Measurements from ENCODE around the gene TEK. TPM values are rescaled to one million over a fixed set of nuclear protein-coding genes. Genes with fewer than 3 reads are reported as not detected.

TEK gene
- total and polyA plus RNA-seq, 9 of the 15 experiments (the other 6 are each of a cell fraction or from before 2014, with no cell fraction given), result 0.03 to 0.13 (median 0.06) TPM

DNA sequence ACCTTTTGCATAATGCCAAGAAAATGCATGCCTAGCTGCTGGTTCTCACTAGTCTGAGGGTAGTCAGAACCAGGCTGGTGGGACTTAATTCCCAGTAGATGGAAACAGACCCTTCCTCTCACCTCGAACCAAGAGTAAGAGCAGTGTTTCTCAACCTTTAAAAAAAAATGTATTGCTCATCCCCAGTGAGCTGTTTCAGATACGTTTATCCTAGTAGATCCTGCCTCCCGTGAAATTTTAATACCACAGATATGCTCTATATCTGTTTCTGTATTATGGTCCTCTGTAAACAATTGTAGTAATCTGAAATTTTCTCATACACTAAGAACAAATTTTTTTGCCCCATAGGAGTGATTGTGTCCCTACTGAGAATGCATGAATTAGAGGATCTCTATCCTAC, 86.2 kb downstream of the TEK start (continued):
- TF ChIP-seq, protein P1, sequence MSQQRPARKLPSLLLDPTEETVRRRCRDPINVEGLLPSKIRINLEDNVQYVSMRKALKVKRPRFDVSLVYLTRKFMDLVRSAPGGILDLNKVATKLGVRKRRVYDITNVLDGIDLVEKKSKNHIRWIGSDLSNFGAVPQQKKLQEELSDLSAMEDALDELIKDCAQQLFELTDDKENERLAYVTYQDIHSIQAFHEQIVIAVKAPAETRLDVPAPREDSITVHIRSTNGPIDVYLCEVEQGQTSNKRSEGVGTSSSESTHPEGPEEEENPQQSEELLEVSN (IDR thresholded peaks at IDR 0.05; ENCODE audit: borderline replicate concordance in 1 of 2, extremely low read depth in 1 of 2, insufficient read depth in 1 of 2, insufficient read length in 1 of 2, low read depth in 1 of 2, low read length in 1 of 2, poor library complexity in 1 of 2, severe bottlenecking in 1 of 2), result no peak
- TF ChIP-seq MCM5 (IDR thresholded peaks at IDR 0.05; ENCODE audit: low read depth), result no peak
- TF ChIP-seq SREBF2 (CRISPR knock-in tag; IDR thresholded peaks at IDR 0.05), result no peak
- TF ChIP-seq, protein P2, sequence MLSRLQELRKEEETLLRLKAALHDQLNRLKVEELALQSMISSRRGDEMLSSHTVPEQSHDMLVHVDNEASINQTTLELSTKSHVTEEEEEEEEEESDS (CRISPR knock-in tag; IDR thresholded peaks at IDR 0.05), result no peak

DNA sequence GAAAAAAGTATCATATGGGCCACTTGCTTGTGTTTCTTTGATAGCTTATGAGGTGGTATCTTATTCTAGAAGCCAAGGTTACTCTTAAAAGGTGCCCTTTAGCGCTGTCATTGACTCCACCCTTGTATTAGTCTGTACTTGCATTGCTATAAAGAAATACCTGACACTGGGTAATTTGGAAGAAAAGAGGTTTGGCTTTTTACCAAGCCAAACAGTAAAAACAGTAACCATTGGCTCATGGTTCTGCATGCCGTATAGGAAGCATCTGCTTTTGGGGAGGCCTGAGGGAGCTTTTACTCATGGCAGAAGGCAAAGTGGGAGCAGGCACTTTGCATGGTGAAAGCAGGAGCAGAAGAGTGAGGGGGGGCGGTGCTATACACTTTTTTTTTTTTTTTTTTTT, 87.4 kb downstream of the TEK start:
- 0% methylated on average over 1 of the region's 3 CpGs for WGBS (ENCODE audit: insufficient coverage, low coverage, missing lambda C conversion rate)
- Histone ChIP-seq H3K4me3 (no peak overlapping the region), H4K20me1 (replicated peaks; ENCODE audit: control insufficient read depth, insufficient read depth, low read length) (no peaks in the 10 kb centered on the region), H3K27me3 (ENCODE audit: control insufficient read depth in 2 of 2, insufficient read depth in 2 of 2, low read length in 2 of 2) (no peaks in the 10 kb centered on the region), H3K4me2 (ENCODE audit: insufficient read depth, low read length) (no peak overlapping the region), H2AFZ (ENCODE audit: low read depth, low read length) (no peak overlapping the region), H3K36me3 (ENCODE audit: control insufficient read depth, insufficient read depth, low read length) (no peaks in the 10 kb centered on the region), H3K4me1 (replicated peaks in 1 of 2; ENCODE audit: control insufficient read depth in 2 of 2, insufficient read depth in 2 of 2, low read length in 2 of 2) (no peaks in the 10 kb centered on the region), H3K9me1 (ENCODE audit: control insufficient read depth, insufficient read depth, low read length) (no peaks in the 10 kb centered on the region), H3K9ac (ENCODE audit: insufficient read depth in 1 of 2, low read depth in 2 of 2, low read length in 2 of 2) (no peak overlapping the region), H3K9me3 (replicated peaks; ENCODE audit: control insufficient read depth, insufficient read depth, low read depth, low read length) (no peaks in the 10 kb centered on the region), H3K27ac (ENCODE audit: extremely low read depth, low read depth, low read length) (no peak overlapping the region), H3K79me2 (ENCODE audit: control insufficient read depth, insufficient read depth, low read length) (no peaks in the 10 kb centered on the region)
- in situ Hi-C loops (cut with MboI), result no loop called here
- DNase-seq (ENCODE audit: extremely low read depth in 1 of 4, low spot score in 3 of 4) (no peak), FAIRE-seq (no peak), ATAC-seq (no peak)
- ChIA-PET CTCF (ENCODE audit: low intra/inter-chr PET ratio) (no interaction called here), POLR2A (no interaction called here)
- no TSS peak for BruUV-seq (replicated peaks)
- intact Hi-C loops (cut with micrococcal nuclease), result no loop called here
- TF ChIP-seq SMAD1 (IDR thresholded peaks at IDR 0.05; ENCODE audit: low read depth, low read length, partially characterized antibody) (no peak), SMARCA4 (IDR thresholded peaks at IDR 0.05) (no peak), CBX5 (IDR thresholded peaks at IDR 0.05; ENCODE audit: borderline replicate concordance, low read depth) (no peak), ZNF444 (CRISPR knock-in tag; IDR thresholded peaks at IDR 0.05) (no peak), IFI16 (CRISPR knock-in tag; IDR thresholded peaks at IDR 0.05) (no peak), MED1 (CRISPR knock-in tag; IDR thresholded peaks at IDR 0.05; ENCODE audit: borderline replicate concordance) (no peak), ZEB2 (IDR thresholded peaks at IDR 0.05) (no peak), PHB (CRISPR knock-in tag; IDR thresholded peaks at IDR 0.05) (no peak), EHMT2 (IDR thresholded peaks at IDR 0.05) (no peak), ZNF282 (CRISPR knock-in tag; IDR thresholded peaks at IDR 0.05) (no peak), TCF7L2 (IDR thresholded peaks at IDR 0.05; ENCODE audit: low read depth, low read length) (no peak), CHD4 (IDR thresholded peaks at IDR 0.05; ENCODE audit: insufficient read depth, insufficient replicate concordance, low read depth, low read length, poor library complexity, severe bottlenecking) (no peak), ZZZ3 (IDR thresholded peaks at IDR 0.05) (no peak), SAFB2 (IDR thresholded peaks at IDR 0.05; ENCODE audit: borderline replicate concordance, low read depth, low read length, severe bottlenecking) (no peak)
- TF ChIP-seq, protein P3, sequence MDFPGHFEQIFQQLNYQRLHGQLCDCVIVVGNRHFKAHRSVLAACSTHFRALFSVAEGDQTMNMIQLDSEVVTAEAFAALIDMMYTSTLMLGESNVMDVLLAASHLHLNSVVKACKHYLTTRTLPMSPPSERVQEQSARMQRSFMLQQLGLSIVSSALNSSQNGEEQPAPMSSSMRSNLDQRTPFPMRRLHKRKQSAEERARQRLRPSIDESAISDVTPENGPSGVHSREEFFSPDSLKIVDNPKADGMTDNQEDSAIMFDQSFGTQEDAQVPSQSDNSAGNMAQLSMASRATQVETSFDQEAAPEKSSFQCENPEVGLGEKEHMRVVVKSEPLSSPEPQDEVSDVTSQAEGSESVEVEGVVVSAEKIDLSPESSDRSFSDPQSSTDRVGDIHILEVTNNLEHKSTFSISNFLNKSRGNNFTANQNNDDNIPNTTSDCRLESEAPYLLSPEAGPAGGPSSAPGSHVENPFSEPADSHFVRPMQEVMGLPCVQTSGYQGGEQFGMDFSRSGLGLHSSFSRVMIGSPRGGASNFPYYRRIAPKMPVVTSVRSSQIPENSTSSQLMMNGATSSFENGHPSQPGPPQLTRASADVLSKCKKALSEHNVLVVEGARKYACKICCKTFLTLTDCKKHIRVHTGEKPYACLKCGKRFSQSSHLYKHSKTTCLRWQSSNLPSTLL (IDR thresholded peaks at IDR 0.05), result no peak
- TF ChIP-seq, protein P4, sequence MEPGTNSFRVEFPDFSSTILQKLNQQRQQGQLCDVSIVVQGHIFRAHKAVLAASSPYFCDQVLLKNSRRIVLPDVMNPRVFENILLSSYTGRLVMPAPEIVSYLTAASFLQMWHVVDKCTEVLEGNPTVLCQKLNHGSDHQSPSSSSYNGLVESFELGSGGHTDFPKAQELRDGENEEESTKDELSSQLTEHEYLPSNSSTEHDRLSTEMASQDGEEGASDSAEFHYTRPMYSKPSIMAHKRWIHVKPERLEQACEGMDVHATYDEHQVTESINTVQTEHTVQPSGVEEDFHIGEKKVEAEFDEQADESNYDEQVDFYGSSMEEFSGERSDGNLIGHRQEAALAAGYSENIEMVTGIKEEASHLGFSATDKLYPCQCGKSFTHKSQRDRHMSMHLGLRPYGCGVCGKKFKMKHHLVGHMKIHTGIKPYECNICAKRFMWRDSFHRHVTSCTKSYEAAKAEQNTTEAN (CRISPR knock-in tag; IDR thresholded peaks at IDR 0.05), result no peak
